GM18858 (cell line): Measurements from ENCODE around the gene ZBTB7C.

Experiments
- ATAC-seq: cut with Tn5 transposase; IDR thresholded peaks from one replicate; pipeline ENCODE4 v1.9.1; 2021; ENCODE audit not compliant: unreplicated experiment

ZBTB7C gene

GRCh38 chr18:48197819-48198218, 211.4 kb downstream of the ZBTB7C start:
- no peak for ATAC-seq

DNA sequence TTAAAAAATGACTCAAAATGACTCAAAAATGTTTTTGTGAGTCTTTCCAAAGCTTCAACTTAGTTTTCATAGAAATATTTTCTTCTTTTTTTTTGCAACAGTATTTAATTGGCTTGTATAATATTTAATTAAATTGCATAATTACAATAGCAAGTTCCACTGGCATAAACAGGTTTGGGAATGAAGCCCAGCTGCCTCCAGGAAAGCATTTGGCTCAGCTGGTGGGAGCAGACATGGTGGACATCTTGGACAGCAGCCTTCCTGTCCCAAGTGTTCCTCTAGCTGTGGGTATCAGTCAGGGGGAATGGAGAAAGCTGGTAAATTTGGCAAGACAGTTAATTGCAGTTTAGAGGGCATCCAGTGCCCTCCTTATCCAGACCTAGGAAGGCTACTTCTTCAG, 213.4 kb downstream of the ZBTB7C start:
- no peak for ATAC-seq

- no peak for ATAC-seq
Measured at GRCh38 chr18:48194591-48195181, 214.5 kb downstream of the ZBTB7C start.

DNA sequence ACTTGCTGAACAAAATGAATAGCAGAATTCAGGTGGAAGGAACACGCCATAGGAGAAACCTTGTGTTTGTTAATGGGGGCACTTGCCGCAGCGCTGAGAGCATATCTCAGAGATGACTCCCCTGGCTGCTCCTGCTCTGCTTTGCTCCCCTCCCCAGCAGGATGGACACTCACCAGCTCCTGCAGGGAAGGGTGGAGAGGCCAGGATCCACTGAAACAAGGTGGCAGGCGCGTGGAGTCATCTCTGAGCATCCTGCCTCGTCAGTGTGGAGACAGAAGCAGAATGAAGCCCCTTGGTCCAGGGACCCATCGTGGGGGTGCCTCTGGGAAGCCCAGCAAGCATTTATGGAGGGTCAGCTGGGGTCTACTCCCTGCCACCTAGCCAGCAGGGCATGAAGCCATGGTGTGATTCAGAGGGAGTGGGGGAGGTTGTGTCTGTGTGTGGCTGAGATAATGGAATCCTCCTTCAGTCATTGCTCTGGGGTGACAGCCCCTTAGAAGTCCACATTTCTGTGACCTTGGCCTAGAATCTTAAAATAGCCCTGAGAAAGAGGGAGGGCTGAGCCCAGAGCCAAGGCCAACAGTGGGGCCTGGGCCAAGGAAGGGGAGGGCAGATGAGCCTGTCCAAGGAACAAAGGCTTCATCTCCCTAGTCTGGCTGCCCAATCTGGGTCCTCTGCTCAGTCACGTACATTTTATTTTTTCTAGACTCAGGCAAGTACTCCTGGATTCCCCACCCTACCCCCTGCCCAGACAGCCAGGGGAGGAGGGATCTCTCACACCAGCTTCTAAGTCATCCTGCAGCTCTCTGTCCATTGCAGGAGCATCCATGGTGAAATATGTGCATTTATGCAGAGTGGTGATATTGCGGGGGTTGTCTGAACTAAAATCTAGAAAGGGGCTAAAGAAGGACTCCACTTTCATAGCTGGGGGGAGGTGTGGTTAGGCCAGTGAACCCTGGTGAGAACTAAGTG, 215.4 kb downstream of the ZBTB7C start:
- no peak for ATAC-seq

DNA sequence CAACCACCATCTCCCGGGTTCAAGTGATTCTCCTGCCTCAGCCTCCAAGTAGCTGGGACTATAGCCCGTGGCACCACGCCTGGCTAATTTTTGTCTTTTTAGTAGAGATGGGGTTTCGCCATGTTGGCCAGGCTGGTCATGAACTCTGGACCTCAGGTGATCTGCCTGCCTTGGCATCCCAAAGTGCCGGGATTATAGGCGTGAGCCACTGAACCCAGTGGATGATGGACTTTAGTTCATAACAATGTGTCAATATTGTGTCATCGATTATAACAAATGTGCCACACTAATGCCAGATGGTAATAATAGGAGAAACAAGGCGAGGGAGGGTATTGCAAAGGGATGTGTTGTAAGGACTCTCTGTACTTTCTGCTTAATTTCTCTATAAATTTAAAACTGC, 216.6 kb downstream of the ZBTB7C start:
- no peak for ATAC-seq

- ATAC-seq, result no peak
Measured at GRCh38 chr18:48191494-48191893, 217.7 kb downstream of the ZBTB7C start.

DNA sequence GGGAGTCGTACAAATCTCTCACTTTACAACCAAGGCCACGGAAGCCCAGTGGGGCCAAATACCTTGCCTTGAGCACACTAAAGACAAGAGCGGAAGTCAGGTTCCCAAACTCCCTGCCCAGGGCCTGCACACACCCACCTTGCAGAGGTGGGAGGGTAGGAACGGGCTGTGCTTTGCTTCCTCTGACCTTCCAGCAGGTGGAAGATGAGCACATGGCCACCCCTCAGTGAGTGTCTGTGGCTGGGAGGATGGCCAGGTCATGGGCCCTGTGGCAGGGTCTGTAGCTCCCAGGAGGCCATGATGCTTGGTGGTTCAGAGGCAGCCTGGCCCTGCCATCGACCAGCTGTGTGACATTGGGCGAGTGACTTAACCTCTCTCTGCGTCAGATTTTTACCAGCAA, 218.2 kb downstream of the ZBTB7C start:
- ATAC-seq, result no peak

DNA sequence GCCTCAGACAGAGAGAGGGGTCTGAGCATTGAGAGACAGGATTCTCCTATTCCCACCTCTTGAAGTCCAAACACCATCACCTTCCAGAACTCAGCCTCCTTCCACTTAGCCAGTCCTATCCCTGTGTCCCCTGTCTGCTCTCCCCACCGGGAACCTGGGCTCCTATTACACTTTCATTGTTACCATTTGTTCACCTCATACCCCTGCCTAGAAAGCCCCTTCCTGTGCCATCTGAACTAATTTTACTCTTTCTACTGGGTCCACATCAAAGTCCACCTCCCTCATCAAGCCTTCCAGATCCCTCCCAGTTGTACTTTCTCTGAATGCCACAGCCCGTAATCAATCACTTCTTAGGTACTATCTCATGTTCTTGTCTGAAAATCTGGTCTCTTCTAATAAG, 220.6 kb downstream of the ZBTB7C start:
- ATAC-seq, result no peak

DNA sequence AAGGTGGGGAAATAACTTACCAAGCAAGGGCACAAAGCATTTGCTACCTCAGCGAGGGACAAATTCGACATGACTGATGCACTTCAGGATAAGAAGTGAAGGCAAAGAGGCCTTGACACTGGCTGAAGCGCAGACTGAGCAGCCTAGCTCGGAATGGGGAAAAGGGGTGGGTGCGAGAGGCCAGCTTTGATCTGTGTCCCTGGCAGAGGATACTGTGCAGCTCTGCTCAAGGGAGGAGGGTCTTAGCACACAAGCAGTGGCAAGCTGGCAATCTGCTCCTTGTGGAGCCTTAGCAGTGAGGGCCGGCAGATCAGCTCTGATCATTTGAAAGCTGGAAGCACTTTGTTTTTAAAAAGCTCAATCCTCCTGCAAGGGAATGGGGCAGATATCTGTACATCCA, 222.3 kb downstream of the ZBTB7C start:
- no peak for ATAC-seq

DNA sequence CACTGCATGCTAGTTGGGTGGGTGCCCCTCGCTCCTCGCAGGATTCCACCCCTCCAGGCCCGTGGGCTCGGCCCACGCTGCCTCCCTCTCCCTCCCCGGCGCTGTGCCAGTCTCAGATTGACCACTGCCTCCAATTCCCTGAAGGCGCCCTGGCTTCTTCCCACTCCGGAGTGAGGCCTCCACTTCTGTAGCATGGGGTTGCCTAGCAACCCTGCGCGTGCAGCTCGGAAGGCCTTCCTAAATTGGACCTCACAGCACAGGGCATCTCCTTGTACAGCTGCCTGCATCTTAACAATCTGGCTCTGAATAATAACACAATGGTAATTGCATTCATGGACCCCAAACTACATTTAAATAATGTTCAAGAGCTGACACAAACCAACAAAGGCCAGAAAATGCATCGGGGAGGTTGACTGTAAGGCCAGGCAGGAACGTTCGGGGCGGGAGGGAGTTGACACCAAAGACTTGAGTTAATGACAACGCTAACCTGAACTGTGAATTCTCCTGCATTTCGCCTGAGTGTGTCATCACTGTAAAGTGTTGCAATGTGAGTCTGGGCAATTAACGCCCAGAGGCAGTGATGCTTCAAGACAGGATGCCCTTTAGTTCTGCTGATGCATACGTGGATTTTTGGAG, 222.9 kb downstream of the ZBTB7C start:
- no peak for ATAC-seq

DNA sequence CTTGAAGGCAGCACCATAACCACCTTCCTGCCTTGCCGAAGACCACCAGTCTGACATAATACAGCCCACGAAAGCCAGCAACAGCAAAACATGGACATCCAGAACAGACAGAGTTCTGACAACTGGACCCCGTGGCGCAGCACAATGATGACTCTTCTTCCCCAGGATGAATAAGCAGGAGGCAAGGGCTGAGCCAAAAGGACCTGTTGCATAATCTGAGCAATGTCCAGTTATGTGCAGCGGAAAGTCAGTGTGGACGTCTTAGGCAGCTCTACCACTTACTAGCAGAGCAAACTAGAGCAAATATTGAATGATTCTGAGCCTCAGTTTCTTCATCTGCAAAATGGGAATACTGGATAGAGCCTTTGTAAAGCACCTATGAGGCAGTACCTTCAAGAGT, 225.1 kb downstream of the ZBTB7C start:
- ATAC-seq, result no peak

GRCh38 chr18:48183613-48184012, 225.6 kb downstream of the ZBTB7C start:
- ATAC-seq, result no peak

DNA sequence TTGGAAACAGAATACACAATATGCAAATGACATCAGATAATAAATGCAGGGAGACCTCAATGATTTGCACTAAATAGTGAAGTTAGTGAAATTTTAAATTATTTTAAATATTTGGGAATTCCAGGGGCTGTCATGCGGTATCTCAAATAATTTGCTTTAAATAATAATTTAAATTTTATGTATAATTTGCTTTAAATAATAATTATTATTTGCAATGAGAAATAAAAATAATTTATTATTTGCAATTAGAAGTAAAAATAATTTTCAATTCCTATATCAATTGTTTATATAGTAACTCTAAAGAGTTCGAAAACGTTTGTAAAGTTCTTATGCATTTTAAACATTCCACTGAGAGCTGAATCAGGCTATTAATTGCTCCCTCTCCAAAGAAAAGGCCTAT, 226.4 kb downstream of the ZBTB7C start:
- no peak for ATAC-seq

DNA sequence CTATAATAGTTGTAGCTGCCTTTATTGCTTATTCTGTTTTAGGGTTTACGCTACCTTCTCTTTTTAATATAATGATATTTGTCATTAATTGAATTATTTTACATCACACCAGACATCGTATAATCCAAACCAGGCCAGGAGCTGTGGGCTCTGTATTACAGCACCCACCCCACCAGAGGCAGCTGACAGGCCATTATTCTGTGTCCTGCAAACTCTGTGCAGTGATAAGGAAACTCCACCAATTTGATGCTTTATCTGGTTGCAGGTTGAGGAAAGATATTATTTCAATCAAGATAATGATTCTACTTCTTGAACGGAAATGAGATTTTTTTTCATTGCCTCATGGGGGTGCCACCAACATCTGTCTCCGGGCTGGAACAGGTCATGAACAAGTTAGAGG, 227.3 kb downstream of the ZBTB7C start:
- ATAC-seq, result no peak

DNA sequence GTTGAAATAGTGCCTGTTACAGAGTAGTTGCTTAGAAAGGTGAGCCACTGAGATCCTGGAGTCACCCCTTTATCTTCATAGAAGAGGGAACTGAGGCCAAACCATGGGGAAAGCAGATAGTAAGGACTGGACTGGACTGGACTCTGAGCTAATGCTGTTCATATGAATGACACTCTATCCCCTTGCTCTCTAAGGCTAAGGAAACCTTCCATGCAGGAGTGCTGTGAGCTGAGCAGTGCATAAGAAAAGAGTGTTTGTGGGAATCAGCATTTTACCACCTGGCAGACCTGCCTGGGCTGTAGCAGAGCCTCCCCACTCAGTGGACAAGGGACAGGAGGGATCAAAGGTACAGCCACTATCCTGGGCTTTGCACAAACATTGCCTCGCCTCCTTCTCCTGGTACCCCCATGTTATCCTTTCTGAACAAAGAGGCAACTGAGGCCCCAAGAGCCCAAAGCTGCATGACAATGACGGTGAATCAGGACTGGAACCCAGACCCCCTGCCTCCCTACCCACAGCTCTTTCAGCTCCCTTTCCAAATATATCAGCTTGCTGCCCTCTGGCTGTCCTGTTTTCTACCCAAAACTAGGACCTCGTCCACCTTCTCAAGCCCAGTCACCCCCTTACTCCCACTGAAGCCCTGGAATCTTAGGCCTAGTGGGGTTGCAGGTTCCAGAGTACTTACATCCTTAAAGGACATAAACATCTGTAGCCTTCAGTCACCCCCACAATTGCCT, 227.9 kb downstream of the ZBTB7C start:
- ATAC-seq, result no peak

DNA sequence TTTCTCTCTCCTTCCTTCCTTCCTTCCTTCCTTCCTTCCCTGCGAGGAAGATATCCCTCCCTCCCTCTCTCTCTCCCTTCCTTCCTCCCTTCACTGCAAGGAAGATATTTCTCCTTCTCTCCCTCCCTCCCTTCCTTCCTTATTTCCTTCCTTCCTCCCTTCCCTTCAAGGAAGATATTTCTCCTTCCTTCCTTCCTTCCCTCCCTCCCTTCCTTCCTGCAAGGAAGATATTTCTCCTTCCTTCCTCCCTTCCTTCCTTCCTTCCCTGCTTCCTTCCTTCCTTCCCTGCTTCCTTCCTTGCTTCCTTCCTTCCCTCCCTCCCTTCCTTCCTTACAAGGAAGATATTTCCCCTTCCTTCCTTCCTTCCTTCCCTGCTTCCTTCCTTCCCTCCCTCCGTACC, 229.5 kb downstream of the ZBTB7C start:
- no peak for ATAC-seq

DNA sequence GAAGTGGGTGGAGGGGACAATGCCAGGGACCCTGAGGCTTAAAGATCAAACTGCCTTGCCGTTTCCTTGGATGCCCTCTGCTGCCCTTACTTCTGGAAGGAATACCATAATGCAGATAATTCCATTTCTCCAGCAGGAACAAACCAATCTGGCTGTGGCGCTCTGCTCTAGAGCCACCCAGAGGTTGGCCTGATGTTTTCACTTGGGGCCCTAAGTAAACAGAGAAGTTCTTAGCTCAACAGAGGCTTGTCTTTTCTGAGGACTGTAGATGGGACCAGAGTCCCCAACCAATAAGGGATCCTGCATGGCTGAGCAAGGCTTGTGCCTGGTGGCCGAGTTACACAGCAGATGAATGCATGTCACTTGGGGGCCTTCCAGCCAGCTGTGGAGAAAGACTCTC, 230.2 kb downstream of the ZBTB7C start:
- ATAC-seq, result no peak

- no peak for ATAC-seq
Measured at GRCh38 chr18:48176909-48177308, 232.3 kb downstream of the ZBTB7C start.

GRCh38 chr18:48173557-48173956, 235.6 kb downstream of the ZBTB7C start:
- ATAC-seq, result no peak

- ATAC-seq, result no peak
Measured at GRCh38 chr18:48172226-48173006, 236.8 kb downstream of the ZBTB7C start.
